HG03196 (cell line): ENCODE data around the gene RFT1.

ENCODE experiments used
- ATAC-seq: cut with Tn5 transposase; IDR thresholded peaks from one replicate; pipeline ENCODE4 v1.9.1; 2021; ENCODE audit not compliant: unreplicated experiment

RFT1 gene, protein sequence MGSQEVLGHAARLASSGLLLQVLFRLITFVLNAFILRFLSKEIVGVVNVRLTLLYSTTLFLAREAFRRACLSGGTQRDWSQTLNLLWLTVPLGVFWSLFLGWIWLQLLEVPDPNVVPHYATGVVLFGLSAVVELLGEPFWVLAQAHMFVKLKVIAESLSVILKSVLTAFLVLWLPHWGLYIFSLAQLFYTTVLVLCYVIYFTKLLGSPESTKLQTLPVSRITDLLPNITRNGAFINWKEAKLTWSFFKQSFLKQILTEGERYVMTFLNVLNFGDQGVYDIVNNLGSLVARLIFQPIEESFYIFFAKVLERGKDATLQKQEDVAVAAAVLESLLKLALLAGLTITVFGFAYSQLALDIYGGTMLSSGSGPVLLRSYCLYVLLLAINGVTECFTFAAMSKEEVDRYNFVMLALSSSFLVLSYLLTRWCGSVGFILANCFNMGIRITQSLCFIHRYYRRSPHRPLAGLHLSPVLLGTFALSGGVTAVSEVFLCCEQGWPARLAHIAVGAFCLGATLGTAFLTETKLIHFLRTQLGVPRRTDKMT

DNA sequence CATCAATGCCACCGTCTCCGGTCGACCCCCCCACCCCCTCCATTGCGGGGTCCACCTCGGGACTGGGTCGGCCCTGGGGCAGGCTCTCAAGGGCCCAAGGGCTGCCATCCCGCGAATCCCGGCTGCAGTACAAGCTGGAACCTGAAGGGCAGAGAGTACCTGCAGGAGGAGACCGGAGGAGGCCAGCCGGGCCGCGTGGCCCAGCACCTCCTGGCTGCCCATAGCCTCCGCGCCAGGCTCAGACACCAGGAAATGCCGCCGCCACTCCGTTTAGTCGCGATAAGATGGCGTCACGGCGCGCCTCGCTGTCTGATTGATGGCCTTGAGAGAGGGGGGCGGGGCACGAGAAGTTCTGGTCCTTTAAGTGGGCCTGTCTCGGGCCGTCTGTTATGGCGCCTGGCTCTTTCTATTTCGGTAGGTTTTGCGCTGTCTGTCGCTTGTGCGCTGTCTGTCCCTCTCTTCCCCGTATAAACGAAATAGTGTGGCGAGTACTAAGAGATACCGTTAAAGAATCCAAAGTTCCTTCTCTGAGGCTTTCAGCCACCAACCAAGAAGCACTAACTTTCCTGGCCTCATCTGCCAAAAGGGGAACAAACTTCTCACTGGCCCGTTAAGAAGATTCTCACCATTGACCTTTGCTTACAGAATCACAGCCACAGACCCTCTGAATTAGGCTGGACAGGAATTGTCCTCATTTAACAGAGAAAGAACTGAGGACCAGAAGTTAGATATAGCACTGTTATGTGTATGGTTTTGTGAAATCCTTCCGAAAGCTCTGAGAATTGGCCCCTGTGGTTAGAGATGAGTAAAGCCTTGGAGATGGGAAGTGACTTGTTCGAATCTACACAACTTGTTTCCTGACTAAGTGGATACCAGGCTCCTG is at the start of gene RFT1:
RFT1 (minus strand) TSS at position 257 of the 883 bp plus-strand sequence; CDS start at position 222, 35 bp downstream.
- peak; percentile 73 for ATAC-seq

GRCh38 chr3:53179580-53179979 is 49.3 kb upstream of the RFT1 start:
- ATAC-seq: no peak

DNA sequence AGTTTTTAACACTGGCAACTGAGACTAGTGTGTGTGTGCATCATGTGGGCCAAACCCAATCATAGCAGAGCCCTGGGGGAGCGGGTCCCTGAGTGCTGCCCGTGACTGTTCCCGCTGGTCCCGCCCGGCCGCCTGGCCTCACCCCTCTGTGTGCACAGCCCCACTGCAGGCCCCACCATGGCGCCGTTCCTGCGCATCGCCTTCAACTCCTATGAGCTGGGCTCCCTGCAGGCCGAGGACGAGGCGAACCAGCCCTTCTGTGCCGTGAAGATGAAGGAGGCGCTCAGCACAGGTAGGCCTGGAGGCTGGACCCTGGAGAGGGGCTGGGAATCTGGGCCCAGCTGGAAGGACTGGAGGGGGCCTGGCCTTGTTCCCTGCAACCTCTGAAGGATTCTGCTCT is 48.0 kb upstream of the RFT1 start:
- no peak for ATAC-seq

- ATAC-seq: no peak
Observed at GRCh38 chr3:53175613-53176540, 45.6 kb upstream of the RFT1 start.

GRCh38 chr3:53174346-53175250 is 44.4 kb upstream of the RFT1 start:
- ATAC-seq: no peak

DNA sequence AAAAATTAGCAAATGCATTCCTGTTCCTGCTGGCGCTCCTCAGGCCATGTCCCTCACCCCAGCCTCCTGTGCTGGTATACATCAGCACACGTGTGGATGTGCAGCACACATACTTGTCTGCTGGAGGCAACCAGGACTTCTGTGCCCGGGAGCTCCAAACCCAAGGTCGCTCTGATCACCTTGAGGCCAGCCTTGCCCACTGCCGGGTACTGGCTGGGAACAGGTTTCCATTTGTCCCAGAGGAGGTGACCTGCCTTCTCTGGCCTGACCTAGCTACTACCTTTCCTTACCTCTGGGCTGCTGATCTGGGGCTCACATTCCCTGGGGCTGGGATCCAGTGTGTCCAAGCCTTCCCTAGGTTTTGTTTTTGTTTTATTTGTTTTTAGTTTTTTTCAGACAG is 42.9 kb upstream of the RFT1 start:
- ATAC-seq: no peak

DNA sequence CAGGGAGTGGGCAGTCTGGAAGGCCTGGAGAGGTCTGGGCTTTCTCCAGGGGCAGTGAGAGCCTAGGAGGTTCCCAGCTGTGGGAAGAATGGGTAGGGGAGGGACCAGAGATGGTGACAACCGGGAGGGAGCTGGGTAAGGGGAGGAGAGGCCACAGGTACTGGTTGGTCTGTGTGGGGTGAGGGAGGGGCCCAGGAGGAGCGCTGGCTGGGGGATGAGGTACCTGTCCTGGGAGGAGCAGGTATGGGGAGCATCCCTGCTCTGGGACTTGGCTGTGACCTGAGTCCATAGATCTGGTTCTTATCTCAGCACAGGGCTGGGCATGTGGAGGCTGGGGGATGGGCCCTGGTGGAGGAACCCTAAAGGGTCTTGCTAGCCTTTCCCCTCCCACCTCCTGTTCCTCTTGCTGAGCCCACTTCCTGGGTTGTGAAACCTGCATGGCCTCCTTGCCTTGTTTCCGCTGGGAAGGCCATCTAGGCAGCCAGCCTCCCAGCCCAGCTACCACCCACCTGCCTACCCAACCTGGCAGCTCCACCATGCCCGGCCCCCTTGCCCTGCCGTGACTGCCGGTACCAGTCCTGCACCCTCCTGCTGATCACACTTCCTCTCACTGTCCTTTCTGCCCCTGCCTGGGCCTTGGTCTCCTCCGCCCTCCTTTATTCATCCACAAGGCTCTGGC is 41.7 kb upstream of the RFT1 start:
- no peak for ATAC-seq

DNA sequence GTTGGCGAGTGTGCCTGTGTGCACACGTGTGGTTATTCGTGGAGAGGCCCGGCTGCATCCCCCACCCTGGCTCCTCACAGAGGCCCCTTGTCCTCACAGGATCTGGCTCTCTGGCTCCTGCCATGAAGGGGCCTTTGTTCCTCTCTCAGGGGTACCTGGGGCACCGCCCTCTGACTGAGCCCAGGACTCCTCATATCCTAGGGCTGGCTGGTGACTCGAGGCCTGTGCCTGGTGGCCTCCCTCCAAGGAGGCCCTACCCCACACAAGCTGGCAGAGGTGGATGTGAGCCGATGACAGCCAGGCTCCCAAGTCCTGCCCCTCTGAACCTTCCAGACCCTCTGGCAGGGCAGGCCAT is 40.8 kb upstream of the RFT1 start:
- no peak for ATAC-seq

DNA sequence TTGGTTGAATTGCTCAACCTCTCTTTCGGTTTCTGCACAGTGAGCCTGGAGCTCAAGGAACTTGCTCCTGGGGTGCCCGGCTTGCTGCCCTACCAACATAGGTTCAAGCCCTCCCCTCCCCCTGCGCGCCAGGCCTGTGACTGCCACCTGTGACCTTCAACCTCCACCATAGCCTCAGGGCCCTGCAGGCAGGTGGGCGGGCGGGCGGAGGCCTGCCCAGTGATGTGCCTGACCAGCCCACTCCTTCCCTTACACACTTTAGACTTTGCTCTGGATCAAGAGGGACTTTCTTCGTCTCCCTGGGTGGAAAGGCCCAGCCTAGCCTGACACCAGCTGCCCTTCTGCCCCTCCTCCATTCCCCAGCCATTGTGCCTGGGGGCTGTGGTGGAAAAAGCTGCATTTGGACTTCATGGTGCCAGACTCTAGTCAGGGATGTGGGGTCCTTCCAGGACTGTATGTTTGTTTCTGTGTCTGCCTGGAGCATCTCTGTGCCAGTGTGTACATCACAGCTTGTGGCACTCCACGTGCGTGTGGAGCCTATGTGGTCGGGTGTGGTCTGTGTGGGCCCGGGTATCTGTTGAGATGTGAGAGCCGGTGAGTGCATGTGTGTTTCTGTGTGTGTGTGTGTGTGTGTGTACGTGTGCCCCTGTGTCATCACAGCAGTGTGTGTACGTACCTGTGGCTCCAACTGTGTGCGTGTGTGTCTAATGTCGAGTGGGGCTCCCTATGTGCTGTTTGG is 40.3 kb upstream of the RFT1 start:
- ATAC-seq: peak; percentile 46

- no peak for ATAC-seq
Observed at GRCh38 chr3:53169832-53170324, 39.6 kb upstream of the RFT1 start.

DNA sequence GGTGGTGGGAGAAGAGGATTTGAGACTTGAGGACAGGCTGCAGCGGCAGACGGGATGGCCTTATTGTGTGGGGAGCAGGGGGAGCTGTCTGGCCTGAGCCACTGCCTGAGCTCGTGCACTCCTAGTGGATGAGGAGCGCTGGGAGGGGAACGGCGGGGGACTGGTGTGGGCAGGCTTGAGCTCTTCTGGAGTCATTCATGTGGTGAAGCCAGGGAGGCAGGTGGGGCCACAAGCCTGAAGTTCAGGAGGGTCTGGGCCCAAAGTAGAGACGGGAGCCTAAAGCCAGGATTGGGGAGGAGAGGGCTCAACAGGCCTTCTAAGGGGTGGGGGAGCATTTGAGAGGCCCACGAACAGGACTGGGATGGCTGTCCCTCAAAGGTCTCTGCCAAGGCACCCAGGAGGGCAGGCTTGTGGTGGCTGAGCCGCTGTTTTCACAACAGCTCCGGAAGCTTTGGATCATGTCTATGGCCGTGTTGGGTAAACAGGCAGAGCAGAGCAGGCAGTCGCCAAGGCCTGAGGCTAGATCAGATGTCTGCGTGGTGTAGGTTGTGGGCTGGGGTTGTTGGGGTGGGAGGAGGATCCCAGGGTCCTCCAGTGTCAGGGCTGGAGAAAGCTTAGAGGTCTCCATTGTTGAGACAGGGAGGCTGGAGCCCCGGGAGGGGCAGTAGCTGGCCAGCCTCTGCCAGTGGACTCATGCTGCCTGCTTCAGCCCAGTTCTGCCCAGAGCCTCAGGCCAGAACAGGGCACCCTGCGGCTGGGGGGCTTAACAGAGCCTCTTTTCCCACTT is 39.0 kb upstream of the RFT1 start:
- no peak for ATAC-seq

DNA sequence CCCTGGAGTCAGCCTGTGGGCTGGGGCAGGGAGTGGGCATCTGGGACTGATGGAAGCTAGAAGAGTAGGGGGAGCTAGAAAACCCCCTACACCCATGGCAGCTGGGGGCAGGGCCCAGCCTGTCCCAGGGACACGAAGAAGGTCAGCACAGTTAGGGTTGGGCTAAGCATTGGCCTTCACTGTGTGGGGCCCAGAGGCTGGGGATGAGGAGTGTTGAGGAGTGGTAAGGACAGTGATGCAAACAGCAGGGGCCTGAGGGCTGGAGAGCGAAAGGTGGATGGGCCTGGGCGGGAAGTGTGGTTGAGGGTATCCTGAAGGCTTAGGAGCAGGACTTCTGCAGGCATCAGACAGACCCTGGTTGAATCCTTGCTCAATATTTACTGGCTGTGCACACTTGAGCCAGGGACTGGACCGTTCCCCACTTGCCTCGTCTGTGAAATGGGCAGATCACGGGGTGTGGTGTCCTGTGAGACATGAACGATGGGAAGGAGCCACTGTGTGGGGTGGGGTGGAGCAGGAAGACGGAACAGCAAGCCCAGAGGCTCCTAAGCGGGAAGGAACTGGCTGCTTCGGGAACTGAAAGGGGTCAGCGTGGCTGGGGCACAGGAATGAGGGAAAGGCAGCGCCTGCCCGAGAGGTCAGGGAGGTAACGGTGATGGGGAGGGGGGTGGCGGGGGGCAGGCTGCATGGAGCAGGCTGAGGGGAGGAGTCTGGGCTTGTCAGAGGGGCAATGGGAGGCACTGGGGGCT is 38.1 kb upstream of the RFT1 start:
- ATAC-seq: no peak

GRCh38 chr3:53167418-53168174 is 37.4 kb upstream of the RFT1 start:
- no peak for ATAC-seq

DNA sequence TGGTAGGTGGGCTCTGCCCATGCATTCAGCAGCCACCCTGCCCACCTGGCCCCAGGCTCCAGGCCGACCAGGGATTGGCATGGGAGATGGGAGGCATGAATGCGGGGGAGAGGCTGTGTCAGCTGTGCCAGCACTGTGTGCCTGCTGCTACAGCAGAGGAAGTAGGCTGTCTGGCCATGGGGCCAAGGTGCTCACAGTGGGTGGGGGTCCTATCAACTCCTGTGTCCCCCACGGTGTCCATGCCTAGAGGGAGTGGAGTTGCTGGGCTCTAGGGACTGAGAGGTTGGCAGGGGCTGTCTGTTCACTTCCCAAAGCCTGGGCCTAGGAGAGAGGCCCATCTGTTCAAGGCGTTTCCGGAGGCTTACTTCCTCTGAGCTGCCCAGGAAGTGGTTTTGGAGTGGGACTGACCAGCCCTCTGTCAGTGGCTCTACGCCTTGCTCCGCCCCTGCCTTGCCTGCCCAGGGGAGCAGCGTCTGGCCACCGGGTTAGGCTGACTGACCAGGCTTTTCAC is 36.6 kb upstream of the RFT1 start:
- no peak for ATAC-seq

- ATAC-seq: no peak
Observed at GRCh38 chr3:53166206-53166605, 36.0 kb upstream of the RFT1 start.

GRCh38 chr3:53164911-53165310 is 34.7 kb upstream of the RFT1 start:
- ATAC-seq: no peak
